Lower leg skin (tissue), 4 donors: ENCODE data around the gene RPIA. TPM values are rescaled to one million over a fixed set of nuclear protein-coding genes. Genes with fewer than 3 reads are reported as not detected.

Source experiments
- DNase-seq, 2 donors: peaks; one replicate each; pipeline ENCODE4 v3.0.0-alpha.2; 2019; ENCODE audit warnings: low spot score in 2 of 2
- H3K4me3 ChIP-seq: fragments of 200-600 bp; sonication (generic); 2 replicates; pipeline ENCODE4 v1.5.1; 2017; ENCODE audit warnings: mild to moderate bottlenecking, low read depth; ENCODE audit not compliant: poor library complexity, severe bottlenecking
- CTCF ChIP-seq, 3 donors: fragments of 450-650 bp; IDR thresholded peaks; one replicate each; pipeline ENCODE4 v1.5.1; 2016; ENCODE audit warnings: antibody characterized with exemption in 3 of 3, mild to moderate bottlenecking in 3 of 3, moderate library complexity in 2 of 3
- POLR2A ChIP-seq, 2 donors: fragments of 450-650 bp; IDR thresholded peaks; one replicate each; pipeline ENCODE4 v1.6.1; 2016 to 2017; ENCODE audit warnings: antibody characterized with exemption in 2 of 2, mild to moderate bottlenecking in 1 of 2, moderate library complexity in 1 of 2
- WGBS, 2 donors: methylation state at CpG; one replicate each; pipeline ENCODE4 v1.1.5; 2018; 5-methylcytosine and 5-hydroxymethylcytosine counted together
- intact Hi-C: fragments of 100-400 bp; cut with DNase I; formaldehyde crosslinking; loops from one replicate; pipeline ENCODE4 v1.15.0; 2023; ENCODE audit warnings: low total_unique reads
- total RNA-seq, 4 donors: library from RNA; depleted of rRNA; stranded (reverse); fragments of >200 nt; gene quantifications; one replicate each; pipeline ENCODE4 v1.1.0, GENCODE V29; 2016

Gene RPIA
- total RNA-seq, 4 donors from 2014 or later: 5.9 to 14.1 (median 8.5) TPM

GRCh38 chr2:88697370-88698026, 6.0 kb downstream of the RPIA start:
- TF ChIP-seq CTCF (IDR thresholded peaks at IDR 0.05): no peak
- TF ChIP-seq POLR2A (IDR thresholded peaks at IDR 0.05): no peak
- intact Hi-C loops: no loop called here
- 91 to 92% methylated on average over 3 of the region's 3 CpGs for WGBS, 2 donors
- no peak overlapping the region for H3K4me3 ChIP-seq
- no peak for DNase-seq

GRCh38 chr2:88698027-88698413, 6.5 kb downstream of the RPIA start:
- H3K4me3 ChIP-seq: no peak overlapping the region
- DNase-seq: no peak
- intact Hi-C loops: no loop called here
- TF ChIP-seq CTCF (IDR thresholded peaks at IDR 0.05) (no peak), POLR2A (IDR thresholded peaks at IDR 0.05) (no peak)
- 90 to 98% methylated on average over 2 of the region's 2 CpGs for WGBS, 2 donors

GRCh38 chr2:88698498-88699233, 7.2 kb downstream of the RPIA start:
- DNase-seq: no peak
- intact Hi-C loops: no loop called here
- WGBS, 2 donors: 91 to 94% methylated on average over 3 of the region's 3 CpGs
- no peak overlapping the region for H3K4me3 ChIP-seq
- TF ChIP-seq POLR2A (IDR thresholded peaks at IDR 0.05) (no peak), CTCF (IDR thresholded peaks at IDR 0.05) (no peak)

DNA sequence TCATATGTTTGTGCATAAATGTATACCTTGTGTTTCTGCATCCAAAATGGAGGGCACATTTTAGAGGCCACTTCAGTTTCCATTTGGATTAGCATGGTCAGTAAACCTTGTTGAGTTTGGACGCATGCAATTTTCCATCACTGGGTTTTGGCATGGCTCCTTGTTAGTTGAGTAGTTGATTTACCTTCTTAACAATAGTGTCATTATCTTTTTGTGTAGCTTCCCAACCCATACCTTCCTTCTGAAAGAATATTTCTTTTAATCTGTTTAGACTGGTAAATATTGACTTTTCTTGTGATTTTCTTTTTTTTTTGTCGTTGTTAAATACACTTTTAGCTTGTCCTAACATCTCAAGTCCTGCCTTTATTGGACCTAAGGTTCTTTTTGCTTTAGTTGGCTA, 15.5 kb downstream of the RPIA start:
- H3K4me3 ChIP-seq: no peak overlapping the region
- intact Hi-C loops: no loop called here
- 92 to 96% methylated on average over 2 of the region's 2 CpGs for WGBS, 2 donors
- no peak for DNase-seq
- no peak for TF ChIP-seq CTCF (IDR thresholded peaks at IDR 0.05)
- TF ChIP-seq POLR2A (IDR thresholded peaks at IDR 0.05): no peak

- intact Hi-C loops: no loop called here
- H3K4me3 ChIP-seq: no peak overlapping the region
- DNase-seq: no peak
- WGBS, 2 donors: 79 to 80% methylated on average over 4 of the region's 4 CpGs
- TF ChIP-seq CTCF (IDR thresholded peaks at IDR 0.05) (no peak), POLR2A (IDR thresholded peaks at IDR 0.05) (no peak)
These were observed 17.7 kb downstream of the RPIA start for GRCh38 chr2:88709181-88709631.
